K562 (cell line): Measurements from ENCODE around the gene TM2D3. TPM values are rescaled to one million over a fixed set of nuclear protein-coding genes. Genes with fewer than 3 reads are reported as not detected.

Source experiments
- ATAC-seq: fragments of 200-7000 bp; cut with Tn5 transposase; 3 replicates; pipeline ENCODE4 v1.9.1; 2020; ENCODE audit warnings: moderate library complexity
- BruUV-seq: library from RNA; stranded (reverse); fragments of 400-500 nt; replicated peaks from 2 replicates; lab custom pipeline; 2021; lab: Mats Ljungman, UMichigan
- CTCF ChIA-PET: fragments of 300-600 bp; formaldehyde crosslinking; extraction: SDS; loops from one replicate; lab custom pipeline; 2021; ENCODE audit warnings: low intra/inter-chr PET ratio; lab: Yijun Ruan, JAX
- POLR2A ChIA-PET: fragments of 300-600, 350-650 bp; sonication (Branson Sonifier 250); formaldehyde crosslinking; extraction: SDS; loops from one replicate; lab custom pipeline; 2021; ENCODE audit warnings: antibody characterized with exemption, inconsistent platforms; lab: Yijun Ruan, JAX
- DNase-seq, 4 experiments: peaks; one replicate each; pipeline versions ENCODE4 v3.0.0 to v3.0.0-alpha.2; 2011 to 2018; ENCODE audit warnings: low spot score in 3 of 4, mixed read lengths in 3 of 4; ENCODE audit errors: extremely low read depth in 1 of 4
- FAIRE-seq: peaks from 2 replicates; lab custom pipeline; 2011; peaks lifted over from hg19 to GRCh38; lab: Jason Lieb, UNC
- H2AFZ ChIP-seq: 2 replicates; pipeline ENCODE4 v1.6.0; 2011; ENCODE audit warnings: low read depth, low read length, control low read depth, inconsistent platforms
- H3K27ac ChIP-seq: fragments of 200-600 bp; 3 replicates; pipeline ENCODE4 v1.8.0; 2011; ENCODE audit warnings: low read depth, mild to moderate bottlenecking, control low read depth, inconsistent platforms, low read length, moderate library complexity, mixed read lengths; ENCODE audit errors: extremely low read depth
- H3K27me3 ChIP-seq, 2 experiments: fragments of 300-600 bp in 1 of 2; 2 replicates in 1 of 2; 3 replicates in 1 of 2; pipeline versions ENCODE4 v1.6.0 to v1.8.0; 2011; ENCODE audit warnings: inconsistent platforms in 2 of 2, low read length in 2 of 2, mild to moderate bottlenecking in 1 of 2, mixed read lengths in 1 of 2, moderate library complexity in 1 of 2; ENCODE audit not compliant: control insufficient read depth in 2 of 2, insufficient read depth in 2 of 2
- H3K36me3 ChIP-seq: fragments of 300-600 bp; 3 replicates; pipeline ENCODE4 v1.8.0; 2011; ENCODE audit warnings: mild to moderate bottlenecking, low read length, inconsistent platforms; ENCODE audit not compliant: control insufficient read depth, insufficient read depth
- H3K4me1 ChIP-seq, 2 experiments: fragments of 200-600 bp in 1 of 2; replicated peaks in 1 of 2; 2 replicates in 1 of 2; 3 replicates in 1 of 2; pipeline versions ENCODE4 v1.5.1 to v1.8.0; 2011; ENCODE audit warnings: inconsistent platforms in 2 of 2, low read length in 2 of 2, mild to moderate bottlenecking in 1 of 2, mixed read lengths in 1 of 2, moderate library complexity in 1 of 2; ENCODE audit not compliant: control insufficient read depth in 2 of 2, insufficient read depth in 2 of 2
- H3K4me2 ChIP-seq: 2 replicates; pipeline ENCODE4 v1.6.1; 2011; ENCODE audit warnings: low read length, control low read depth, inconsistent platforms, mixed read lengths; ENCODE audit not compliant: insufficient read depth
- H3K4me3 ChIP-seq: fragments of 200-600 bp; sonication (generic), shearing (Covaris generic); 2 replicates; pipeline ENCODE4 v1.5.1; 2016; ENCODE audit warnings: control low read depth, inconsistent platforms
- H3K79me2 ChIP-seq: fragments of 200-600 bp; 3 replicates; pipeline ENCODE4 v1.8.0; 2011; ENCODE audit warnings: low read length, inconsistent platforms; ENCODE audit not compliant: control insufficient read depth, insufficient read depth
- H3K9ac ChIP-seq, 2 experiments: 2 replicates each; pipeline versions ENCODE4 v1.6.0 to v1.6.1; 2011; ENCODE audit warnings: low read depth in 2 of 2, low read length in 2 of 2, control low read depth in 1 of 2, inconsistent platforms in 1 of 2, mild to moderate bottlenecking in 1 of 2, mixed read lengths in 1 of 2; ENCODE audit not compliant: insufficient read depth in 1 of 2
- H3K9me1 ChIP-seq: one replicate; pipeline ENCODE4 v1.6.0; 2011; ENCODE audit warnings: inconsistent platforms, mild to moderate bottlenecking, low read length, moderate library complexity; ENCODE audit not compliant: control insufficient read depth, insufficient read depth
- H3K9me3 ChIP-seq: replicated peaks from 2 replicates; pipeline ENCODE4 v1.5.1; 2011; ENCODE audit warnings: low read depth, low read length, inconsistent platforms; ENCODE audit not compliant: control insufficient read depth, insufficient read depth
- H4K20me1 ChIP-seq: replicated peaks from 2 replicates; pipeline ENCODE4 v1.6.1; 2011; ENCODE audit warnings: low read length, inconsistent platforms, mixed read lengths; ENCODE audit not compliant: control insufficient read depth, insufficient read depth
- CAMTA2 ChIP-seq: fragments of 250-450 bp; sonication (Bioruptor Pico); conservative IDR thresholded peaks from 2 replicates; pipeline ENCODE4 v1.5.1; 2022
- CGGBP1 ChIP-seq: fragments of 250-450 bp; sonication (Bioruptor Pico); IDR thresholded peaks from 2 replicates; pipeline ENCODE4 v1.9.0; 2021; ENCODE audit warnings: mild to moderate bottlenecking
- GTF2B ChIP-seq: IDR thresholded peaks from 2 replicates; pipeline ENCODE4 v1.6.1; 2011; ENCODE audit not compliant: insufficient read length; ENCODE audit errors: extremely low read depth
- HLTF ChIP-seq: fragments of 450-650 bp; IDR thresholded peaks from 2 replicates; pipeline ENCODE4 v1.6.1; 2016
- KLF13 ChIP-seq: fragments of 450-650 bp; IDR thresholded peaks from 2 replicates; pipeline ENCODE4 v1.6.1; 2016; ENCODE audit warnings: missing genetic modification characterization, low read depth, mild to moderate bottlenecking, missing compliant biosample characterization, moderate library complexity, borderline replicate concordance
- NFIC ChIP-seq: fragments of 450-650 bp; IDR thresholded peaks from 2 replicates; pipeline ENCODE4 v1.6.1; 2017; ENCODE audit warnings: mild to moderate bottlenecking, inconsistent platforms
- POU5F1 ChIP-seq: fragments of 150-350 bp; IDR thresholded peaks from 2 replicates; pipeline ENCODE4 v1.6.1; 2014; ENCODE audit warnings: borderline replicate concordance, low read length, low read depth, mild to moderate bottlenecking; ENCODE audit not compliant: partially characterized antibody
- THAP12 ChIP-seq: fragments of 250-450 bp; sonication (Bioruptor Pico); IDR thresholded peaks from 2 replicates; pipeline ENCODE4 v1.9.0; 2021; ENCODE audit warnings: mild to moderate bottlenecking, inconsistent platforms
- ZBTB17 ChIP-seq: fragments of 450-650 bp; formaldehyde crosslinking; IDR thresholded peaks from 2 replicates; pipeline ENCODE4 v1.4.0; 2020; ENCODE audit warnings: mild to moderate bottlenecking
- ZBTB8A ChIP-seq: fragments of 450-650 bp; IDR thresholded peaks from 2 replicates; pipeline ENCODE4 v1.6.1; 2018; ENCODE audit warnings: mild to moderate bottlenecking, moderate library complexity; ENCODE audit not compliant: partially characterized antibody
- ZHX1 ChIP-seq: fragments of 150-350 bp; conservative IDR thresholded peaks from 2 replicates; pipeline ENCODE4 v1.6.1; 2014; ENCODE audit warnings: low read length
- ZNF408 ChIP-seq: fragments of 250-450 bp; sonication (Bioruptor Pico); IDR thresholded peaks from 2 replicates; pipeline ENCODE4 v1.4.0; 2020; ENCODE audit warnings: low read depth, mild to moderate bottlenecking, moderate library complexity
- ZNF696 ChIP-seq: fragments of 250-450 bp; sonication (Bioruptor Pico); conservative IDR thresholded peaks from 2 replicates; pipeline ENCODE4 v1.4.0; 2020; ENCODE audit warnings: mild to moderate bottlenecking, moderate library complexity
- ZNF707 ChIP-seq: fragments of 250-450 bp; sonication (Bioruptor Pico); conservative IDR thresholded peaks from 2 replicates; pipeline ENCODE4 v1.8.0; 2022; ENCODE audit warnings: inconsistent platforms, mild to moderate bottlenecking, moderate library complexity
- ZNF778 ChIP-seq: fragments of 450-650 bp; formaldehyde crosslinking; IDR thresholded peaks from 2 replicates; pipeline ENCODE4 v1.4.0; 2020; ENCODE audit warnings: mild to moderate bottlenecking, moderate library complexity
- ZZZ3 ChIP-seq: fragments of 450-650 bp; IDR thresholded peaks from 2 replicates; pipeline ENCODE4 v1.6.1; 2016; ENCODE audit warnings: antibody characterized with exemption, mild to moderate bottlenecking, moderate library complexity
- WGBS: fragments of 100-300 bp; shearing (Covaris generic); methylation state at CpG from one replicate; pipeline ENCODE4 v1.1.6; 2016; ENCODE audit warnings: low coverage, mixed read lengths; ENCODE audit not compliant: insufficient coverage; ENCODE audit errors: missing lambda C conversion rate; 5-methylcytosine and 5-hydroxymethylcytosine counted together
- in situ Hi-C: fragments of 300-500 bp; cut with MboI; formaldehyde crosslinking; loops from 4 replicates; pipeline ENCODE4 v1.15.0; 2018; ENCODE audit warnings: inconsistent platforms, mixed read lengths
- intact Hi-C: fragments of 100-400 bp; cut with micrococcal nuclease; formaldehyde crosslinking; loops from 2 replicates; pipeline ENCODE4 v1.14.2; 2022
- polyA plus RNA-seq, 8 experiments: library from polyadenylated mRNA; depleted of rRNA in 4 of 8; stranded (reverse) in 5 of 8; unstranded in 3 of 8; fragments of >200 nt; fragmentation: Nextera tagmentation in 2 of 8; fragmentation: Illumina TruSeq in 1 of 8; extraction: Ambion mirVana in 2 of 8; extraction: Trizol in 1 of 8; gene quantifications; 2 replicates each; pipeline versions ENCODE4 v1.2.1 to v1.2.3, GENCODE V29; 2011 to 2014; ENCODE audit warnings: inconsistent platforms in 1 of 8, missing spikeins in 1 of 8
- total RNA-seq, 7 experiments: library from RNA; depleted of rRNA in 6 of 7; stranded (reverse); fragments of >200 nt in 6 of 7; fragmentation: Illumina TruSeq in 2 of 7; extraction: Trizol in 2 of 7; gene quantifications; 2 replicates each; pipeline versions ENCODE4 v1.2.1 to v1.2.3, GENCODE V29; 2011 to 2021; ENCODE audit warnings: low replicate concordance in 1 of 7

Gene TM2D3
- total and polyA plus RNA-seq, 9 of the 15 experiments (the other 6 are each of a cell fraction or from before 2014, with no cell fraction given), result 16.5 to 67.9 (median 31.3) TPM

- no peak for TF ChIP-seq ZHX1
- no peak for TF ChIP-seq CGGBP1 (CRISPR knock-in tag)
- no peak for TF ChIP-seq THAP12 (CRISPR knock-in tag)
These were observed 45.3 kb upstream of the TM2D3 start (continued) for GRCh38 chr15:101697488-101697887.

- POLR2A ChIA-PET, result no interaction called here
- TF ChIP-seq ZZZ3 (no peak), NFIC (no peak), KLF13 (no peak), ZNF778 (CRISPR knock-in tag) (no peak), GTF2B (no peak), ZBTB8A (no peak), POU5F1 (no peak), ZNF696 (no peak), ZBTB17 (CRISPR knock-in tag) (no peak), ZNF707 (CRISPR knock-in tag) (no peak), ZNF408 (CRISPR knock-in tag) (no peak), CAMTA2 (CRISPR knock-in tag) (no peak), HLTF (no peak)
These were observed 44.6 kb upstream of the TM2D3 start for GRCh38 chr15:101696829-101697228.

More at GRCh38 chr15:101696829-101697228, 44.6 kb upstream of the TM2D3 start:
- CTCF ChIA-PET, result no interaction called here
- 93% methylated on average over 1 of the region's 1 CpG for WGBS
- Histone ChIP-seq H3K79me2 (no peaks in the 10 kb centered on the region), H4K20me1 (no peaks in the 10 kb centered on the region), H3K4me1 (peaks cover 0 to 5% of the 10 kb centered on the region in 2 experiments; a peak in 1 of 5 replicates), H3K4me2 (no peak overlapping the region), H3K9ac (no peak overlapping the region), H3K27ac (no peak overlapping the region), H3K9me1 (no peaks in the 10 kb centered on the region), H3K9me3 (no peaks in the 10 kb centered on the region), H3K36me3 (peaks cover 60% of the 10 kb centered on the region), H2AFZ (no peak overlapping the region), H3K4me3 (no peak overlapping the region), H3K27me3 (no peaks in the 10 kb centered on the region)
- in situ Hi-C loops (no loop called here), intact Hi-C loops (no loop called here)
- no peak for ATAC-seq
- no peak for DNase-seq
- no peak for FAIRE-seq
- BruUV-seq, result no TSS peak
